Karpas-422 (cell line): ENCODE measurements around the gene CDKAL1. TPM values are rescaled to one million over a fixed set of nuclear protein-coding genes. Genes with fewer than 3 reads are reported as not detected.

Experiments
- DNase-seq: peaks from one replicate; pipeline ENCODE4 v3.0.0-alpha.2; 2015
- H2AFZ ChIP-seq: fragments of 200-600 bp; sonication (generic); 2 replicates; pipeline ENCODE4 v1.6.1; 2014; ENCODE audit warnings: antibody characterized with exemption, low read length, mixed read lengths
- H3K27ac ChIP-seq: fragments of 200-600 bp; sonication (generic); 2 replicates; pipeline ENCODE4 v1.5.1; 2014; ENCODE audit warnings: mild to moderate bottlenecking, low read length, moderate library complexity
- H3K27me3 ChIP-seq: fragments of 200-600 bp; sonication (generic); 2 replicates; pipeline ENCODE4 v1.6.1; 2014; ENCODE audit warnings: low read length, mixed read lengths
- H3K36me3 ChIP-seq: fragments of 200-600 bp; sonication (generic); 2 replicates; pipeline ENCODE4 v1.6.1; 2014; ENCODE audit warnings: low read length, mixed read lengths; ENCODE audit not compliant: insufficient read depth
- H3K4me1 ChIP-seq: fragments of 200-600 bp; sonication (generic); 2 replicates; pipeline ENCODE4 v1.6.1; 2014; ENCODE audit warnings: mild to moderate bottlenecking, low read length, mixed read lengths
- H3K4me2 ChIP-seq: fragments of 200-600 bp; sonication (generic); 2 replicates; pipeline ENCODE4 v1.6.1; 2014; ENCODE audit warnings: low read length, low read depth, mild to moderate bottlenecking; ENCODE audit not compliant: poor library complexity, severe bottlenecking
- H3K4me3 ChIP-seq: fragments of 200-600 bp; sonication (generic); 2 replicates; pipeline ENCODE4 v1.5.1; 2014; ENCODE audit warnings: mild to moderate bottlenecking, antibody characterized with exemption, low read length, mixed read lengths
- H3K79me2 ChIP-seq: fragments of 200-600 bp; sonication (generic); 2 replicates; pipeline ENCODE4 v1.6.1; 2014; ENCODE audit warnings: mild to moderate bottlenecking, low read length, mixed read lengths
- H3K9ac ChIP-seq: fragments of 200-600 bp; sonication (generic); 2 replicates; pipeline ENCODE4 v1.6.0; 2014; ENCODE audit warnings: low read length
- H3K9me2 ChIP-seq: fragments of 200-600 bp; sonication (generic), shearing (Covaris generic); replicated peaks from 2 replicates; pipeline ENCODE4 v1.6.0; 2014; ENCODE audit warnings: mild to moderate bottlenecking, low read length, moderate library complexity; ENCODE audit not compliant: insufficient read depth
- H3K9me3 ChIP-seq: fragments of 300-700, 200-600 bp; sonication (generic); 2 replicates; pipeline ENCODE4 v1.6.1; 2014; ENCODE audit warnings: low read length, mixed read lengths
- H4K20me1 ChIP-seq: fragments of 200-600 bp; sonication (generic); 2 replicates; pipeline ENCODE4 v1.6.1; 2014; ENCODE audit warnings: mild to moderate bottlenecking, antibody characterized with exemption, low read length, low read depth; ENCODE audit not compliant: insufficient read depth
- total RNA-seq: library from RNA; depleted of rRNA; stranded (reverse); fragments of >200 nt; shearing (Covaris generic); gene quantifications from 2 replicates; pipeline ENCODE4 v1.2.3, GENCODE V29; 2014; ENCODE audit warnings: low replicate concordance

Gene CDKAL1
- total RNA-seq, 1 experiment from 2014 or later = 23.7 TPM

DNA sequence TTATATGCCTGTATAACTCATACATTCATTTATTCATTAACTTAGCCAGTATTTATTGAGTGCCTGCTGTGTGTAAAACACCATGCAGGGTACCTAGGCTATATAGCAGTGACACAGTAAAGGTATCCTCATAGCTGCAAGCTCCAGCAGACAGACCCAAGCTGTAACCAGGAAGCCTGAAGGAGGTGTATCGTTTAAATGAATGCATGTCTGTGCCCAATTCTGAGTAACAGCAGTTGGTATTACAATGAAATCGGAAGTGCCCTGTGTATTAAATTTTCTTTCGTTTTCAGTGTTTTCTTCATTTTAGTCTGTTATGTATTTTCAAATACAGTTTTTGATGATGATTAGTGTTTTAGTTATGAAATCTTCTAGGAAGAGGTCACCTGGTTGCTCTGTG is 573.5 kb downstream of the CDKAL1 start:
- H3K4me3 ChIP-seq = no peak overlapping the region
- DNase-seq = no peak
- no peaks in the 10 kb centered on the region for H3K9me2 ChIP-seq
- H3K27me3 ChIP-seq = no peaks in the 10 kb centered on the region
- no peaks in the 10 kb centered on the region for H3K9me3 ChIP-seq
- no peaks in the 10 kb centered on the region for H3K79me2 ChIP-seq
- H3K9ac ChIP-seq = no peak overlapping the region
- no peak overlapping the region for H2AFZ ChIP-seq
- no peaks in the 10 kb centered on the region for H4K20me1 ChIP-seq
- peaks cover 14% of the 10 kb centered on the region for H3K4me1 ChIP-seq
- no peak overlapping the region for H3K27ac ChIP-seq
- H3K4me2 ChIP-seq = no peak overlapping the region
- no peaks in the 10 kb centered on the region for H3K36me3 ChIP-seq

DNA sequence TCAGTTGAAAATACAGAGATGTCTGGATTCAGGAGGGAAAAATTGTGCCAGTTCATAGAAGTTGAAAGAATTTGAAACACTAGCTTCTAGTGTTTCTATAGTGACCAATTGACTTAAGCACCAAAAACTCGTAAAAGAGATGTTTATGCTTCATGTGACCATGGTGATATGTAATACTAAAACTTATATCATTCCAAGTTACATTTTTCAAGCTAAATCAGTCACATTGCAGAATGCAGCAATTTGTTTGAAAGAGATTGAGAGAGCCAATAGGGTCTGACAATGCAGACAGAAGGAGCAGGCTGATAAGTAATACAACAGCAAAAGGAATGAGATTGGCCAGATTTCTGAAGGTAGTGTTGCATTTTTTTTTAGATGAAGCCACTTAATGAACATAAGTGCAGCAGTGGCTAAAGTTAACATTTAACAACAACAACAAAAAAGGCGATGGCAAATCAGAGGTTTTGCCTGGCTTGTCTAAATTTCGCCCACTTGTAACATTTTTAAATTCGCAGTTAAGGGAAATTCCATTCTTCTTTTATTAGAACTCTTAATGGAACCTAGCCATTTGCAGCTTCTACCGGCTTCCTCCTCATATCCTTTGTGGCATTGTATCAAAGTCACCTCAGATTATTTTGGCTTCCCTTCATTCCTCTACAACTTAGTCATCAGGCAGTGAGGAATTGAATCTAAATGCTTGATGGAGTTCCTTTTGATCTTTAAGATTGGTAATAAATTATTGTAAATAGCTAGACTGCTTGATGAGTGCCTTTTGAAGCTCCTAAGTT is 575.3 kb downstream of the CDKAL1 start:
- Histone ChIP-seq H3K4me2 (no peak overlapping the region), H3K9ac (no peak overlapping the region), H3K36me3 (no peaks in the 10 kb centered on the region), H3K4me1 (peaks cover 14% of the 10 kb centered on the region), H3K9me3 (no peaks in the 10 kb centered on the region), H3K4me3 (no peak overlapping the region), H3K9me2 (no peaks in the 10 kb centered on the region), H3K79me2 (no peaks in the 10 kb centered on the region), H4K20me1 (no peaks in the 10 kb centered on the region), H3K27me3 (no peaks in the 10 kb centered on the region), H3K27ac (no peak overlapping the region), H2AFZ (no peak overlapping the region)
- DNase-seq = no peak

DNA sequence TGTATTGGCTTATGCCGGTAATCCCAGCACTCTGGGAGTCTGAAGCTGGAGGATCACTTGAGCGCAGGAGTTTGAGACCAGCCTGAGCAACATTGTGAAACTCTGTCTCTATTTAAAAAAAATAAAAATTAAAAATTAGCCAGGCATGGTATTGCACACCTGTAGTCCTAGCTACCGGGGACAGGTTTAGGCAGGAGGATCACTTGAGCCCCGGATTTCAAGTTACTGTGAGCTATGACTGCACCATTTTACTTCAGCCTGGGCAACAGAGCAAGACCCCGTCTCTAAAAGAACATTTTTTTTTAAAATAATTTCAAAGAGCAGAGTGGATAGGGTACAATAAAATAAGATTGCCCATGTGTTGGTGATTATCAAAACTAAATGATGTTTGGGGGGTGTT is 576.4 kb downstream of the CDKAL1 start:
- Histone ChIP-seq H3K27me3 (no peaks in the 10 kb centered on the region), H3K9me3 (no peaks in the 10 kb centered on the region), H3K36me3 (no peaks in the 10 kb centered on the region), H3K27ac (no peak overlapping the region), H2AFZ (no peak overlapping the region), H3K9ac (no peak overlapping the region), H3K4me1 (peaks cover 14% of the 10 kb centered on the region), H3K9me2 (no peaks in the 10 kb centered on the region), H3K4me2 (no peak overlapping the region), H3K79me2 (no peaks in the 10 kb centered on the region), H4K20me1 (no peaks in the 10 kb centered on the region), H3K4me3 (no peak overlapping the region)
- DNase-seq = no peak

DNA sequence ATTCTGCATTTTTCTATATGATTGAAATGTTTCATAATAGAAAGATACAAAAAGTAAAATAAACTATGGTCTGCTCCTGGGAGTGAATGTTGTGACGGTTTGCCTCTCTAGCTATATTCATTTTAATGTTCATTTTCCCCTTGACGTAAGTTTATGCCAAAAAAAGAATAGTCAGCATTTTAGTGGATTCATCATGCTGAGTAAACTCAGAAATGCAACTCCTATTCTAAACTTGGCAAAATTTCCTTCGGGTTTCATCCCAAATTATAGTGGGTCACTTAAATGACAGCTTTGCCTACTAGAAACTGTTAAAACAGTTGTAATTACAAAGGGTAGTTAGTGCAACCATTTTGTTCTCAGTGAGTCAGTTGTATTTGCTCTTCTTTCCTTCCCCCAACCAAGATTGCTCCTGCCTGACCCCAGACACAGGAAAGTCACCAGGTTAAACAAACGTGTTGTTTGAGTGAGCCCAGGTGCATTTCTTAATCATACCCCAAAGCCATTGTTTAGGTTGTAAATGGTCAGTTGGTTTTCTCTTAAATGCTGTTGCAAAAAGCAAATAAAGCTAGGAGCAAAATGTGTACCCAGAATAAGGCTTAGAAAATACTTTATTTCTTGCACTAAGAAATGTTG is 577.0 kb downstream of the CDKAL1 start:
- H3K4me2 ChIP-seq = peak overlapping the region; percentile 23
- no peak overlapping the region for H3K27ac ChIP-seq
- no peaks in the 10 kb centered on the region for H3K27me3 ChIP-seq
- no peaks in the 10 kb centered on the region for H4K20me1 ChIP-seq
- no peak overlapping the region for H2AFZ ChIP-seq
- no peaks in the 10 kb centered on the region for H3K36me3 ChIP-seq
- H3K79me2 ChIP-seq = no peaks in the 10 kb centered on the region
- H3K4me1 ChIP-seq = peaks cover 14% of the 10 kb centered on the region
- H3K4me3 ChIP-seq = no peak overlapping the region
- no peak overlapping the region for H3K9ac ChIP-seq
- H3K9me2 ChIP-seq = no peaks in the 10 kb centered on the region
- DNase-seq = no peak
- no peaks in the 10 kb centered on the region for H3K9me3 ChIP-seq

DNA sequence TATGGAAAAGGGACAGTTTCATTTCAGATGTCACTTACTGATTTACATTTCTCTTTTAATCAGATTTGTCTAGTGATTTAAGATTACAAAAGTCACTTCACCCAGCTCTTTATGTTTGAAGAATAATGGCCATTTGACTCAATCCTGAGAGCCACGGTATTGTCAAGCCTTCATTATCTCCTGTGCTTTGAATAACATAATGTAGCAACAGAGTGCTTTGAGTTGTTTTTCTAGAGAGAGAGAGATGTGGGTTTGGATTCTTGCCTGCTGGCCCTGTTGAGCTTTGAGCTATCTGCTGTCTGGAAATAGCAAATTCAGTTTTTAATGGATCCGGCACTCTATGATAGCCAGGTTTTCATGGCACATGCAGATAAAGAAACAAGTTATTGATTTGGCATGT is 580.9 kb downstream of the CDKAL1 start:
- Histone ChIP-seq H4K20me1 (no peaks in the 10 kb centered on the region), H3K27ac (no peak overlapping the region), H3K9me3 (no peaks in the 10 kb centered on the region), H3K4me1 (peaks cover 14% of the 10 kb centered on the region), H3K9ac (no peak overlapping the region), H3K79me2 (no peaks in the 10 kb centered on the region), H3K27me3 (no peaks in the 10 kb centered on the region), H3K4me3 (no peak overlapping the region), H3K36me3 (no peaks in the 10 kb centered on the region), H3K4me2 (no peak overlapping the region), H2AFZ (no peak overlapping the region), H3K9me2 (no peaks in the 10 kb centered on the region)
- DNase-seq = peak; percentile 25

DNA sequence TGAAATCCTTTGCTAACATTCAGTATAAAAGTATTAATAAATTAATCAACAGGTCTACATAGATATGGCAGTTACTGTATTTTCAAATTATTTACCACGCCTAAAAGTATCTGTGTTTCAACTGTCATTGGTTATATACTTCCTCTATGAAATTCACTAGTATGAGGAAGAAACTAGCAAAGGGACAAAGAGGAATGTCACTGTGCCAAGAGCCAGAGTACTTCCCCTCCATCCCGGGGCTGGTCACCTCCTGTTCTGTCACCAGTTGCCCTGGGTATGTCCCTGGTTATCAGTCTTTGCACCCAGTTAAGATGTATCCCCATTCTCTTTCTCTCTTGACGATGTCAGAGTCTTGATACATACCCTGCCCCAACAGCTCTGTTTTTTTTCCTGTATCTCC is 582.5 kb downstream of the CDKAL1 start:
- DNase-seq = no peak
- Histone ChIP-seq H3K36me3 (no peaks in the 10 kb centered on the region), H2AFZ (no peak overlapping the region), H3K4me2 (no peak overlapping the region), H3K4me3 (no peak overlapping the region), H3K79me2 (no peaks in the 10 kb centered on the region), H3K4me1 (peaks cover 6% of the 10 kb centered on the region), H3K9ac (no peak overlapping the region), H3K9me3 (no peaks in the 10 kb centered on the region), H3K9me2 (no peaks in the 10 kb centered on the region), H3K27me3 (no peaks in the 10 kb centered on the region), H4K20me1 (no peaks in the 10 kb centered on the region), H3K27ac (no peak overlapping the region)

DNA sequence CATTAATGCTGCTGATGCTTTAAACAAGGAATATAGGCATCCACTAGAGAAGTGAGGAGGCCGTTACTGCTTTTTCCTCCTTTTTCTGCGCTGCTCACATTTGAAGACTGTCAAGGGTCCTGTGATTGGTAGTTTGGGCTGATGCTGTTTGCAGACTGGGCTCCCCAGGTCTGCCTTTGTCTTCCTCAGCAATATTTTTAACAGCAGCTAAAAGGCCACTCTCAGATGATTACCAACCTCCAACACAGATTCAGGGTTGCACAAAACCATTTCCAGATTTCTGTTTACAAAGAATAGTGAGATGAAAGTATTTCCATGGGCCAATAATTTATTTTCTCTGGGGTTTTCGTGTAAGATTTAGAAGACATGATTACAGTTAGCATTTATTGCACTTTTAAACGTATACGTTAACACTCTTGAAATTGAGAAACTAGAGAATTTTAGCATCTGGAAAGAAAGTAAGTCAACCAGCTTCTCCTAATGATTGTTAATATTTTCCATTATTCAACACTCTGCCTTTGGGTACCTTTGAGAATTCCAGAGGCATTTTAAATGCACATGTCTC is 584.0 kb downstream of the CDKAL1 start:
- H3K9me3 ChIP-seq = no peaks in the 10 kb centered on the region
- H3K4me2 ChIP-seq = no peak overlapping the region
- H3K9me2 ChIP-seq = no peaks in the 10 kb centered on the region
- H3K27me3 ChIP-seq = no peaks in the 10 kb centered on the region
- H2AFZ ChIP-seq = no peak overlapping the region
- no peak overlapping the region for H3K4me3 ChIP-seq
- no peaks in the 10 kb centered on the region for H4K20me1 ChIP-seq
- no peak overlapping the region for H3K9ac ChIP-seq
- no peak overlapping the region for H3K27ac ChIP-seq
- no peaks in the 10 kb centered on the region for H3K79me2 ChIP-seq
- H3K4me1 ChIP-seq = no peaks in the 10 kb centered on the region
- DNase-seq = no peak
- no peaks in the 10 kb centered on the region for H3K36me3 ChIP-seq

DNA sequence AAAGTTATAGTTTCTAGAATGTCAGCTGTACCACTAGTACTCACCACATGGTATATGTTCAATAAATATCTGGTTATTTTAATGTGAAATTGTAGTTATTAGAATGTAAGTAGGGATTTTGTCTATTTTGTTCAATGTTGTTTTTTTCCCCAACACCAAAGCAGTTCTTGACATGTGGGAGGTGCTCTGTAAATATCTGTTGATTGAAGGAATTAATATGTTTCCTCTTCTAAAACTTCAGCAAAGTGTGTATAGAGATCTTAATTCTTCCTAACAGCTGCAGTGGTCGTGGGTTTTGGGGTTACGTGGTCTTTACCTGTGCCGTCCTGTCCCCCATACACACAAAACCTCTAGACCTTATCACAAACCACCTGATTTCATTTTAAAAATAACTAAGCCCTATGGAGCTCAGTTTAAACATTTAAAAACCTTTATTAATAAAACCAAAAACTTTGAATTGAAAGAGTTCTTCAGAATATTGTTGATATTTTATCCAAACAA is 587.4 kb downstream of the CDKAL1 start:
- no peaks in the 10 kb centered on the region for H3K27me3 ChIP-seq
- DNase-seq = no peak
- no peaks in the 10 kb centered on the region for H3K36me3 ChIP-seq
- H3K4me1 ChIP-seq = no peaks in the 10 kb centered on the region
- no peak overlapping the region for H3K27ac ChIP-seq
- no peaks in the 10 kb centered on the region for H3K79me2 ChIP-seq
- no peaks in the 10 kb centered on the region for H3K9me3 ChIP-seq
- H3K4me2 ChIP-seq = no peak overlapping the region
- no peaks in the 10 kb centered on the region for H3K9me2 ChIP-seq
- no peaks in the 10 kb centered on the region for H4K20me1 ChIP-seq
- no peak overlapping the region for H2AFZ ChIP-seq
- H3K4me3 ChIP-seq = no peak overlapping the region
- no peak overlapping the region for H3K9ac ChIP-seq
